Right kidney (tissue), 1 donor: ENCODE measurements around the gene WDR4.
"Not testable (repeated sequence)": the region's sequence is repeated elsewhere in the genome, so short reads cannot be mapped to it uniquely, and the experiment has no call there.

ENCODE experiments used
- DNase-seq: peaks from one replicate; pipeline ENCODE4 v3.0.0-alpha.2; 2016

WDR4 gene

GRCh38 chr21:42812528-42813241, 66.7 kb downstream of the WDR4 start:
- not testable (repeated sequence) for DNase-seq

- no peak for DNase-seq
Observed at GRCh38 chr21:42811960-42812359, 67.4 kb downstream of the WDR4 start.

GRCh38 chr21:42809577-42810475, 69.5 kb downstream of the WDR4 start:
- DNase-seq, result no peak

GRCh38 chr21:42809171-42809570, 70.2 kb downstream of the WDR4 start:
- no peak for DNase-seq

- DNase-seq, result no peak
Observed at GRCh38 chr21:42807938-42808613, 71.3 kb downstream of the WDR4 start.

DNA sequence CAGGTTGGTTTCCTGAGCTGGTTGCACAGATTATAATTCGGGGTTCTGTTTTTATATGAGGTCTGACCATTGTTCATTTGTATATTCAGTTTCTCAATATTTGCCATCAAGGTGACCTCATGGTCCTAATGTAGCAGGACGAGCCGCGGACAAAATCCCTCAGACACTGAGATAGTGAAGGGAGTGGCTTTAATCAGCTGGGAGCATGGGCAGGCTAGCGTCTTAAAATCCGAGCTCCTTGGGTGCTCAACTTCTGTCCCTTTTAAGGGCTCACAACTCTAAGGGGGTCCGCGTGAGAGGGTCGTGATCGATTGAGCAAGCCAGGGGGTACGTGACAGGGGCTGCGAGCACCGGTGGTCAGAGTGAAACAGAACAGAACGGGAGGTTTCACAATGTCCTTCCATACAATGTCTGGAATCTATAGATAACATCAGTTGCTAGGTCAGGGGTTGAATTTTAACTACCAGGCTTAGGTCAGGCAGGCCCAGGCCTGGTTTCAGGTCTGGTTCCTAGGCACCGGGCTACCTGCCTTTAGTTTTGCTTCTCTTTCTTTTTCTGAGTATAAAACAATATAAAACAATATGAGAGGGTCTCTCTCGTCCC, 71.9 kb downstream of the WDR4 start:
- DNase-seq, result not testable (repeated sequence)

DNA sequence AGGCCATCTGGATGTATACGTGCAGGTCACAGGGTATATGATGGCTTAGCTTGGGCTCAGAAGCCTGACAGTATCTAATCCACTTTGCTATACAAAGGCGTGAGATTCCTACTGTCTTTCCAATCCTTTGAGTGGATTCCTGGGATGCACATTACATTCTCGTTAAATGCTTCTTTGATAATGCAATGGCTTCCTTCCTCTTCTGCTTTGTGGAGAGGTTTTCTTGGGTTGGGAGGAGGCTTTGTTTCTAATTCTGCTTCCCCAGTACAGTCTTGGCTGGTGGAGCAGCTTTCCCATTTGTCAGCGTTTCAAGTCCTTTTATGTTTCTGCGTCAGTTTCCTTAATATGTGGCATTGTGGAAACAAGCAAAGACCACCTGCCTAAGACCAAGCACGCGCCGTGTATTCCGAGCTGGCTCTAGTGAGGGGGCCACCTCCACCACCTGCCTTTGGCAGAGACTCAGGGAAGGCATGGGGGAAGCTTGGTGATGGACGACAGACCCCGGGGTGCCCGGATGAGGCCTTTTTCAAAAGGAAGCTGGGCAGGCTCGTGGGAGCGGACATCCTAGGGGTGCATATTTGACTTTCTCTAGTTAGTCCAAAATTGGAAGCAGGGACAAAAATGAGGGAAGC, 72.7 kb downstream of the WDR4 start:
- DNase-seq, result no peak

GRCh38 chr21:42801616-42802015, 77.7 kb downstream of the WDR4 start:
- DNase-seq, result not testable (repeated sequence)

GRCh38 chr21:42799948-42800347, 79.4 kb downstream of the WDR4 start:
- no peak for DNase-seq

GRCh38 chr21:42799516-42799915, 79.8 kb downstream of the WDR4 start:
- DNase-seq, result no peak
